ENCODE measurements around the gene PLPP4. TPM values are rescaled to one million over a fixed set of nuclear protein-coding genes. Genes with fewer than 3 reads are reported as not detected.

PLPP4 gene
- total RNA-seq = 1 to 10 TPM in 1 of 4 donors, under 1 TPM in 1, not detected in 2; 0.54 to 2.7 TPM

DNA sequence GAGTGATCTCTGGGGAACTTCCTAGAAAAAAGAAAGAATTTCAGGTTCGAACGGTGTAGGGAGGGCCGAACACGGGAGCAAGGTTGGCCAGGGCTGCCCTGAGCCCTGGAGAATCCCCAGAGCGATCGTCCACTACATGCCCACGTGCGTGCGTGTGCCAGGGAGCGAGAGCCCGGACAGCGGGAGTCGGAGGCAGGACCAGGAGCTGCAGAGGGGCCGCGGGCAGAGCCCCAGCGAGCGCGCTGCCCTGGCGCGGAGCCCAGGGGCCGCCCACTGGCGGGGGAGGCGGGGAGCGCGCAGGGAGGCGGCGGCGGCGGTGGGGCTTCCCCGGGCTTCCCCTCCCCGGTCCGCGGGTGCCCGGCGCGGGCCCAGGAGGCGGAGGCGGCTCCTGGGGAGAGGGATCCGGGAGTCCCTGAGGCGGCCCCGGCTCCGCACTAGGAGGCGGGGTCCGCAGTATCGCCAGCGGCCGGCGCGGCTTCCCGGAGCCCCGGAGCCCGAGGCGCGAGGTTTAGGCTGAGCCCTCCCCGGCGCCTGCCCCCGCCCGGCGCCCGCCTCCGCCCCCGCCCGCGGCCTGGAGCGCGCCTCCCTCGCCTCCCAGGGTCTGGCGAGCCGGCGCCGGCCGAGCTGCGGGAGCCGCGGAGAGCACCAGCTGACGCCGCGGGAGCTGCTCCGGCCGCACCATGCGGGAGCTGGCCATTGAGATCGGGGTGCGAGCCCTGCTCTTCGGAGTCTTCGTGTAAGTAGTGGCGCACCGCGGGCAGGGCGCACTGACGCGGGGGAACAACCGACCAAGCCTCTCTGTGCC, at the start of gene PLPP4:
Gene PLPP4 (plus strand): TSS at position 602 of the 805 bp plus-strand sequence. CDS start 79 bp downstream, at position 681.
- H3K27ac ChIP-seq = no peak within 1 kb of the TSS
- H3K4me3 ChIP-seq (replicated peaks in 1 of 3) = peak within 1 kb of the TSS; percentile 16 to 17 (median 17)
- intact Hi-C loops (cut with DNase I) = no loop called here
- no peaks in the 10 kb centered on the region for H3K9me3 ChIP-seq
- H3K36me3 ChIP-seq = no peaks in the 10 kb centered on the region
- peak; percentile 56 to 61 for DNase-seq
- H3K4me1 ChIP-seq = peaks cover 5 to 11% of the 10 kb centered on the region in 2 donors
- TF ChIP-seq CTCF (IDR thresholded peaks at IDR 0.05) (no peak), POLR2A (IDR thresholded peaks at IDR 0.05) (no peak)
- H3K27me3 ChIP-seq = no peaks in the 10 kb centered on the region
- 2 to 3% methylated on average over 7 of the region's 92 CpGs for WGBS, 2 donors

GRCh38 chr10:120409816-120410215, 47.2 kb upstream of the PLPP4 start:
- TF ChIP-seq CTCF (IDR thresholded peaks at IDR 0.05) = no peak
- TF ChIP-seq POLR2A (IDR thresholded peaks at IDR 0.05) = no peak
- H3K4me1 ChIP-seq = no peaks in the 10 kb centered on the region
- H3K4me3 ChIP-seq (replicated peaks in 1 of 3) = no peak overlapping the region
- no peaks in the 10 kb centered on the region for H3K36me3 ChIP-seq
- no peak overlapping the region for H3K27ac ChIP-seq
- 83 to 91% methylated on average over 4 of the region's 4 CpGs for WGBS, 2 donors
- intact Hi-C loops (cut with DNase I) = no loop called here
- no peaks in the 10 kb centered on the region for H3K9me3 ChIP-seq
- no peaks in the 10 kb centered on the region for H3K27me3 ChIP-seq
- DNase-seq = no peak

GRCh38 chr10:120414946-120415345, 42.1 kb upstream of the PLPP4 start:
- 72 to 76% methylated on average over 3 of the region's 3 CpGs for WGBS, 2 donors
- intact Hi-C loops (cut with DNase I) = no loop called here

DNA sequence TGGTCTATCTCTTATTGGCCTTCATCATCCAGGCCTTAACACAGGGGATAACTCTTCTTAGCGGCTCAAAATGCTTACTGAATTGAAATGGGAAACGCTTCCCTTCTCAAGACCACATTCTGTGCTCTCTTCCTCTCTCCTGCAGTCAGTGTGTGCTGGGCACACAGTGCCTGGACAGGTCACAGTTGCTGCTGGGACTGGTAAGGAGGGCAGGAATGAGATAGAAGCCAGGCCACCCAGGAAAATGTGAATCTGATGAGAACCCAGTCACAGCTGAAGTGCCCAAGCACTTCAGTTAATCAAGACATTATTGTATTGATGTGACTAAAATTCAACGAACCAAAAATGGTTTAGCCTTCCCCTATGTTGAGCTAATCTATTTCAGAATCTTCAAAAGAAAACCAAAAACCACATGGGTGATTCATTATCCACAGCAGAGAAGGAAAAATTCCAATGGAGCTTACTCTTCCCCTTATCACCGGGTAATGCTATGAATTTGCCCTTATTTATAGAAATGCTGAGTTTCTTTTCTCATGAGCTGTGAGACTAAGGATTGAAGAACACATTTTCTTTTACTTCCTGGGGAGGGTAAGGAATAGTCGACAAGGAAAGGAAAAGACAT, 41.2 kb upstream of the PLPP4 start:
- Histone ChIP-seq H3K4me1 (no peaks in the 10 kb centered on the region), H3K4me3 (replicated peaks in 1 of 3) (no peak overlapping the region), H3K36me3 (no peaks in the 10 kb centered on the region), H3K9me3 (no peaks in the 10 kb centered on the region), H3K27me3 (no peaks in the 10 kb centered on the region), H3K27ac (no peak overlapping the region)
- intact Hi-C loops (cut with DNase I) = no loop called here
- no peak for DNase-seq
- TF ChIP-seq CTCF (IDR thresholded peaks at IDR 0.05) (no peak), POLR2A (IDR thresholded peaks at IDR 0.05) (no peak)
- whole genome bisulfite sequencing, 2 donors = 79 to 86% methylated on average over 5 of the region's 5 CpGs

More at GRCh38 chr10:120414946-120415345, 42.1 kb upstream of the PLPP4 start:
- TF ChIP-seq POLR2A (IDR thresholded peaks at IDR 0.05) (no peak), CTCF (IDR thresholded peaks at IDR 0.05) (no peak)
- no peak for DNase-seq
- Histone ChIP-seq H3K4me1 (no peaks in the 10 kb centered on the region), H3K36me3 (no peaks in the 10 kb centered on the region), H3K9me3 (no peaks in the 10 kb centered on the region), H3K4me3 (replicated peaks in 1 of 3) (no peak overlapping the region), H3K27me3 (no peaks in the 10 kb centered on the region), H3K27ac (no peak overlapping the region)

DNA sequence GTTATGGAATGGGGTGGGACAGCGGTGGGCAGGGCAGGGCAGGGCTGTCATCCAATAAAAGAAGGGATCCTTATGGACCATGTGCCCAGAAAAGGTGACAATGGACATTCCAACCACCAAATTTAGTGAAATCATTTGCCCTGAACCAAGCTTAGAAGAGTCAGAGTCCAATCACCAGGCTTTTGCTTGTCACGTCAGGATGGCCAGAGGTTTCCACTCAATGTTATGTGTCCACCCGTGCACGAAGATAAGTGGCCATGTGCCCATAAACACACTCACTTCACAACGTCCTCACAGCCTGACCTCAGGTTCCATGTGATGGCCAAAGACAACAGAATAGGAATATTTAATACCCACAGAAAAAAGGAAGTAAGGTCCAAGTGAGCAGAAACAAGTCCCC, 36.6 kb upstream of the PLPP4 start:
- no peaks in the 10 kb centered on the region for H3K9me3 ChIP-seq
- no peaks in the 10 kb centered on the region for H3K4me1 ChIP-seq
- H3K27ac ChIP-seq = no peak overlapping the region
- H3K27me3 ChIP-seq = no peaks in the 10 kb centered on the region
- 38 to 43% methylated on average over 5 of the region's 5 CpGs for WGBS, 2 donors
- no peaks in the 10 kb centered on the region for H3K36me3 ChIP-seq
- intact Hi-C loops (cut with DNase I) = no loop called here
- no peak for TF ChIP-seq CTCF (IDR thresholded peaks at IDR 0.05)
- no peak for TF ChIP-seq POLR2A (IDR thresholded peaks at IDR 0.05)
- H3K4me3 ChIP-seq (replicated peaks in 1 of 3) = no peak overlapping the region
- DNase-seq = peak; percentile 3 to 14
